Endothelial cell of umbilical vein (primary cell): ENCODE data around the gene CDH11.

Source experiments
- EZH2 ChIP-seq: IDR thresholded peaks from 2 replicates; pipeline ENCODE4 v1.6.1; 2012; ENCODE audit warnings: borderline replicate concordance, low read depth, mild to moderate bottlenecking, moderate library complexity, low read length, inconsistent platforms; ENCODE audit not compliant: severe bottlenecking
- FOS ChIP-seq: IDR thresholded peaks from 2 replicates; pipeline ENCODE4 v1.6.1; 2011; ENCODE audit warnings: mild to moderate bottlenecking, low read length, moderate library complexity, borderline replicate concordance; ENCODE audit not compliant: insufficient read depth
- POLR2A ChIP-seq: IDR thresholded peaks from 2 replicates; pipeline ENCODE4 v1.6.1; 2012; ENCODE audit warnings: low read depth, mild to moderate bottlenecking, control low read depth, low read length
- POLR2AphosphoS5 ChIP-seq: IDR thresholded peaks from 2 replicates; pipeline ENCODE4 v1.6.1; 2012; ENCODE audit warnings: low read depth, mild to moderate bottlenecking, control low read depth, low read length, moderate library complexity; ENCODE audit not compliant: insufficient read depth
- TF ChIP-seq, protein P1 (sequence below), 2 donors: IDR thresholded peaks; 1 replicate in 1 of 2; 2 replicates in 1 of 2; pipeline ENCODE4 v1.5.1; 2011; ENCODE audit warnings: low read length in 2 of 2, mild to moderate bottlenecking in 2 of 2, moderate library complexity in 2 of 2, control low read depth in 1 of 2, inconsistent platforms in 1 of 2, low read depth in 1 of 2; ENCODE audit not compliant: insufficient read depth in 1 of 2; ENCODE audit errors: extremely low read depth in 1 of 2
- TF ChIP-seq, protein P2 (sequence below): IDR thresholded peaks from 2 replicates; pipeline ENCODE4 v1.6.1; 2011; ENCODE audit not compliant: insufficient read depth, insufficient read length

DNA sequence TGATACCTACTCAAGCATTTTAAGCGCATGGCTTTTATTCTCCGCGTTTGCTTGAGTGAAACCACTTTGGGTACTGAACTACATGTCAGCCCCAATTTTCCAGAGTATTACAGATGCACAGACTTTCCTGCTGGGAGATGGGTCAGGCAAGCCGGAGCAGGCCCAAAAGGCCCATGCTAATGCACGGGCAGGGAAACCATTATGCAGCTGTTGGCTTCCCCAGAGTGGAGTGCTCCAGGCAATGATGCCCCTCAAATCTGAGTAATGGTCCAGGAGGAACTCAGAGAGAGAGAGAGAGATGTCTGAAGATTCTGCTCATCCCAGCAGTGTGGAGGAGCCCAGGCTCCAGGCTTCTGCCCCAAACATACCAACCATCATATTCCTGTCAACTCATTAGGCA lies 80.2 kb downstream of the CDH11 start:
- TF ChIP-seq POLR2A (no peak), FOS (no peak), POLR2AphosphoS5 (no peak), EZH2 (no peak)
- TF ChIP-seq, protein P1, sequence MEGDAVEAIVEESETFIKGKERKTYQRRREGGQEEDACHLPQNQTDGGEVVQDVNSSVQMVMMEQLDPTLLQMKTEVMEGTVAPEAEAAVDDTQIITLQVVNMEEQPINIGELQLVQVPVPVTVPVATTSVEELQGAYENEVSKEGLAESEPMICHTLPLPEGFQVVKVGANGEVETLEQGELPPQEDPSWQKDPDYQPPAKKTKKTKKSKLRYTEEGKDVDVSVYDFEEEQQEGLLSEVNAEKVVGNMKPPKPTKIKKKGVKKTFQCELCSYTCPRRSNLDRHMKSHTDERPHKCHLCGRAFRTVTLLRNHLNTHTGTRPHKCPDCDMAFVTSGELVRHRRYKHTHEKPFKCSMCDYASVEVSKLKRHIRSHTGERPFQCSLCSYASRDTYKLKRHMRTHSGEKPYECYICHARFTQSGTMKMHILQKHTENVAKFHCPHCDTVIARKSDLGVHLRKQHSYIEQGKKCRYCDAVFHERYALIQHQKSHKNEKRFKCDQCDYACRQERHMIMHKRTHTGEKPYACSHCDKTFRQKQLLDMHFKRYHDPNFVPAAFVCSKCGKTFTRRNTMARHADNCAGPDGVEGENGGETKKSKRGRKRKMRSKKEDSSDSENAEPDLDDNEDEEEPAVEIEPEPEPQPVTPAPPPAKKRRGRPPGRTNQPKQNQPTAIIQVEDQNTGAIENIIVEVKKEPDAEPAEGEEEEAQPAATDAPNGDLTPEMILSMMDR (IDR thresholded peaks at IDR 0.05; ENCODE audit: extremely low read depth in 1 of 2, insufficient read depth in 1 of 2, low read depth in 1 of 2, low read length in 2 of 2) = no peak
- TF ChIP-seq, protein P2, sequence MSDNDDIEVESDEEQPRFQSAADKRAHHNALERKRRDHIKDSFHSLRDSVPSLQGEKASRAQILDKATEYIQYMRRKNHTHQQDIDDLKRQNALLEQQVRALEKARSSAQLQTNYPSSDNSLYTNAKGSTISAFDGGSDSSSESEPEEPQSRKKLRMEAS = no peak
